ENCODE measurements around the gene RAB35.

DNA sequence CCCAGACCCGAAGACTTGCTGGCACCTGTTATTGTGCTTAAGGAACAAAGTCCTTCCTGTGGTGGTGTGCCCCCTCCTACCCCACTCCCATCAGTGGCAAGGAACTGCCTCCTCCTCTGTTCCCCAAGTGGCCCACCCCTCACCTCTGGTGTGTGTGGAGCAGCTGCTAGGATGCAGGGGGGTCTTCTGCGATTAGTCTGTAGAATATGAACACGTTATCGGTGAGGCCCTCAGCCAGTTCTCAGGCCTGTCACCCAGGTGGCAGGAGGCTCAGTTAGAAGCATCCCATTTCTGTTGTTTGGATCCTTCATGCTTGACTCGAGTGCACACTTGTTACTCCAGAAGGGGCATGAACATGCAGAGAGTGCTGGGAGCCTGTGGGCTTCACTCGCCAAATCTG is 39.3 kb downstream of the RAB35 start:
- TF ChIP-seq, protein P1, sequence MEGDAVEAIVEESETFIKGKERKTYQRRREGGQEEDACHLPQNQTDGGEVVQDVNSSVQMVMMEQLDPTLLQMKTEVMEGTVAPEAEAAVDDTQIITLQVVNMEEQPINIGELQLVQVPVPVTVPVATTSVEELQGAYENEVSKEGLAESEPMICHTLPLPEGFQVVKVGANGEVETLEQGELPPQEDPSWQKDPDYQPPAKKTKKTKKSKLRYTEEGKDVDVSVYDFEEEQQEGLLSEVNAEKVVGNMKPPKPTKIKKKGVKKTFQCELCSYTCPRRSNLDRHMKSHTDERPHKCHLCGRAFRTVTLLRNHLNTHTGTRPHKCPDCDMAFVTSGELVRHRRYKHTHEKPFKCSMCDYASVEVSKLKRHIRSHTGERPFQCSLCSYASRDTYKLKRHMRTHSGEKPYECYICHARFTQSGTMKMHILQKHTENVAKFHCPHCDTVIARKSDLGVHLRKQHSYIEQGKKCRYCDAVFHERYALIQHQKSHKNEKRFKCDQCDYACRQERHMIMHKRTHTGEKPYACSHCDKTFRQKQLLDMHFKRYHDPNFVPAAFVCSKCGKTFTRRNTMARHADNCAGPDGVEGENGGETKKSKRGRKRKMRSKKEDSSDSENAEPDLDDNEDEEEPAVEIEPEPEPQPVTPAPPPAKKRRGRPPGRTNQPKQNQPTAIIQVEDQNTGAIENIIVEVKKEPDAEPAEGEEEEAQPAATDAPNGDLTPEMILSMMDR (IDR thresholded peaks at IDR 0.05; ENCODE audit: low read length) = no peak
- TF ChIP-seq EZH2 (IDR thresholded peaks at IDR 0.05; ENCODE audit: borderline replicate concordance, low read length) = no peak

Measured in OCI-LY1 (cell line).